ENCODE measurements around the gene ISLR2. TPM values are rescaled to one million over a fixed set of nuclear protein-coding genes. Genes with fewer than 3 reads are reported as not detected.

ISLR2 gene
- total and polyA plus RNA-seq, 8 donors: 1.3 to 8.4 (median 6.8) TPM

DNA sequence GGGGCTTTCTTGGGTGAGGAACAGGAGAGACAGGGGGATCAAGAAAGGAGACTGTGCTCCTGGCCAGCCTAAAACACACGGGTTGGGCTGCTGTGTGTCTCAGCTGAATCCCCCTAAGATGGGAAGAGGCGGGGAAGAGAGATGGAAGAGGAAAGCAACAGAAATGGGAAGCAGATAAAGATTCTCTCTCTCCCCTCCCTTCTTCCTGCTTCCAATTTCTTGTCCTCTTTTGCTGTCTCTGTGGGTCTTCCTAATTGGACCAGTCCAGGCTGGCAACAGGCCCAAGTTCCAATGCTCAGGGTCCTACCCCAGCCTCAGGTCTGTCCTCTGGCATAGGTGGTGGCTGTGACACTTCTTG is 7.1 kb downstream of the ISLR2 start:
- no peaks in the 10 kb centered on the region for H3K9me3 ChIP-seq
- H3K27ac ChIP-seq: no peak overlapping the region
- no peak for DNase-seq
- TF ChIP-seq, protein P1, sequence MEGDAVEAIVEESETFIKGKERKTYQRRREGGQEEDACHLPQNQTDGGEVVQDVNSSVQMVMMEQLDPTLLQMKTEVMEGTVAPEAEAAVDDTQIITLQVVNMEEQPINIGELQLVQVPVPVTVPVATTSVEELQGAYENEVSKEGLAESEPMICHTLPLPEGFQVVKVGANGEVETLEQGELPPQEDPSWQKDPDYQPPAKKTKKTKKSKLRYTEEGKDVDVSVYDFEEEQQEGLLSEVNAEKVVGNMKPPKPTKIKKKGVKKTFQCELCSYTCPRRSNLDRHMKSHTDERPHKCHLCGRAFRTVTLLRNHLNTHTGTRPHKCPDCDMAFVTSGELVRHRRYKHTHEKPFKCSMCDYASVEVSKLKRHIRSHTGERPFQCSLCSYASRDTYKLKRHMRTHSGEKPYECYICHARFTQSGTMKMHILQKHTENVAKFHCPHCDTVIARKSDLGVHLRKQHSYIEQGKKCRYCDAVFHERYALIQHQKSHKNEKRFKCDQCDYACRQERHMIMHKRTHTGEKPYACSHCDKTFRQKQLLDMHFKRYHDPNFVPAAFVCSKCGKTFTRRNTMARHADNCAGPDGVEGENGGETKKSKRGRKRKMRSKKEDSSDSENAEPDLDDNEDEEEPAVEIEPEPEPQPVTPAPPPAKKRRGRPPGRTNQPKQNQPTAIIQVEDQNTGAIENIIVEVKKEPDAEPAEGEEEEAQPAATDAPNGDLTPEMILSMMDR (IDR thresholded peaks at IDR 0.05): no peak
- no peak overlapping the region for H3K4me3 ChIP-seq
- peaks cover 7 to 32% of the 10 kb centered on the region in 2 donors for H3K4me1 ChIP-seq
- H3K36me3 ChIP-seq: no peaks in the 10 kb centered on the region
- no peak for ATAC-seq
- H3K27me3 ChIP-seq: peaks cover 47 to 78% of the 10 kb centered on the region in 2 donors
- intact Hi-C loops (cut with DNase I): no loop called here

DNA sequence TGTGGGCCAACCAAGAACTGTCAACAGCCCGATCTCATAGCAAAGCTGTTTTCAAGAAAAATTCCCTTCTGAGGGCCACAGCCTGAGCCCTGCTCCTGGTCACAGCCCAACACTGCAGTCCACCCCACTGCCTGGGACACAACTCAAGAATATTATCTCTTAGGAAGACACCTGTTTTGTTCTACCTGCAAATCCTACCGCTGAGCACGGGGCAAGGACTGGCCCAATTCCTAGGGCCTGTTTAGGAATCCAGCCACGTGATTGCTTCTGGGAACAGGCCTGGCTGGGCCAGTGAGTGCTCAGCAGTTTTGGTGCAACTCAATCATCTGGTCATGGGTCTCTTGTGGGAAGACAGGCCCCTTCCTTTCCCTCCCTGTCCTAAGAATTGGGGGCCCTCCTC is 8.3 kb downstream of the ISLR2 start:
- no peak overlapping the region for H3K4me3 ChIP-seq
- TF ChIP-seq, protein P1 (IDR thresholded peaks at IDR 0.05): no peak
- intact Hi-C loops (cut with DNase I): no loop called here
- no peaks in the 10 kb centered on the region for H3K9me3 ChIP-seq
- no peak for ATAC-seq
- no peak for DNase-seq
- peaks cover 36 to 67% of the 10 kb centered on the region in 2 donors for H3K27me3 ChIP-seq
- no peaks in the 10 kb centered on the region for H3K36me3 ChIP-seq
- H3K4me1 ChIP-seq: peaks cover 7 to 30% of the 10 kb centered on the region in 2 donors
- H3K27ac ChIP-seq: no peak overlapping the region

DNA sequence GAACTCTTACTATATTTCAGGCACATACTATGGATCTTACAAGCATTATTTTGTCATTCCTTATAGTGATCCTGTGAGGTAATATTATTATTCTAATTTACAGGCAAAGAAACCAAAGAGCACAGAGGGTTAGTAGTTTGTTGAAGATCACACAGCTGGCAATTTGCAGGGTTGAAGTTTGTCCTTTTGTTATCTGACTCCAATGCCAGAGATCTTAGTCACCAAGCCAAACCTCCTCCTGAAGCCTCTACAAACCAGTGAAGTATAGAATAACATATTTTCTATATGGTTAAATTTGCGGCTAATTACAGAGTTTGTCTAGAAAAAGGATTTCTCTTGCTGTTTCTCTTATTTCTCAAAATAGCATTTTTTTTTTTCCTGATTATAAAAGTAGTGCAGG is 11.2 kb downstream of the ISLR2 start:
- intact Hi-C loops (cut with DNase I): no loop called here
- H3K27ac ChIP-seq: no peak overlapping the region
- H3K4me3 ChIP-seq: no peak overlapping the region
- H3K36me3 ChIP-seq: no peaks in the 10 kb centered on the region
- TF ChIP-seq, protein P1 (IDR thresholded peaks at IDR 0.05): no peak
- peaks cover 0 to 6% of the 10 kb centered on the region in 2 donors for H3K4me1 ChIP-seq
- DNase-seq (no peak), ATAC-seq (no peak)
- H3K27me3 ChIP-seq: peaks cover 8 to 37% of the 10 kb centered on the region in 2 donors
- H3K9me3 ChIP-seq: peaks cover 0 to 4% of the 10 kb centered on the region in 2 donors

DNA sequence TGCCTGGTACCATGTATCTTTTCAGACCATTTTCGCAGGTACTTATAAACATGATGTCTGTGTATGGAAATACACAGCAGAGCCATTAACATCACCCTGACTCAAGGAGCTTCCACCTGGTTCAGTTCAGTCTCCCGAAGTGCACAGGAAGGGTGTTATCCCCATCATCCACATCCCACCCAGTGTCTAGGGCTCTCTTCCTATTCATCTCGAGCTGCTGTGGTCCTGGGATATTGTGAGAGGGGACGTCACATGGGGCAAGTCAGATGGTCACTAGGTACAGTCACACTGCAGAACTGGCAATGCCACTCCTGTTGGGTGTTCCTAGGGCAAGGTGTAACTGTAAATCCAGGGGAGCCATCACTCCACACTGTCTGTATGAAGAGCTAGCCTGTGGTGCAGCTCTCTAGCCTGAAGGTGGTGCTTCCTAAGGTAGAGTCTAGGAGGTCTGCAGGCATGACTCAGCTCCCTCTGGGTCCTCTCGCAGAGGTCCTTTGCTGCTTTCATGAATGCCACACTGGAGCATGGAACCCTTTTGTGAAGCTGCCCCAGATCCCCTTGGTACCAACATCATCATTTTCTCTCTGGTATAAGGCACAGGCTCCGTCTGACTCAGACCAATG is 13.9 kb downstream of the ISLR2 start:
- Histone ChIP-seq H3K9me3 (peaks cover 0 to 5% of the 10 kb centered on the region in 2 donors), H3K27me3 (peaks cover 0 to 19% of the 10 kb centered on the region in 2 donors), H3K4me1 (no peaks in the 10 kb centered on the region), H3K27ac (no peak overlapping the region), H3K36me3 (no peaks in the 10 kb centered on the region), H3K4me3 (no peak overlapping the region)
- no peak for ATAC-seq
- TF ChIP-seq, protein P1 (IDR thresholded peaks at IDR 0.05): no peak
- no peak for DNase-seq
- intact Hi-C loops (cut with DNase I): no loop called here

DNA sequence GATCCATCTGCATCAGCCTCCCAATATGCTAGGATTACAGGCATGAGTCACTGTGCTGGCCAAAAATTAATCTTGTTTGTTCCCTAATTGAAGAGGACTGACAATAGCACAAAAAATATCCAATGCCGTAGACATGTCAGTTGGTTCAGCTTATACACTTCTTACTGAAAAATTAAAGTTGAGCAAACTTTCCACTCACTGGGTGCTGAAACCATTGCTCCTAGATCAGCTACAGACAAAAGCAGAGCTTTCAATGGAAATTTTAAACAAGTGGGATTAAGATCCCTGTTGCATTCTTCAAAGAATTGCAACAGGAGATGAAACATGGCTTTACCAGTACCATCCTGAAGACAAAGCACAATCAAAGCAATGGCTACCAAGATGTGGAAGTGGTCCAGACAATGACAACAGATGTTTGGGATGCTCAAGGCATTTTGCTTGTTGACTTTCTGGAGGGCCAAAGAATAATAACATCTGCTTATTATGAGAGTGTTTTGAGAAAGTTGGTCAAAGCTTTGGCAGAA is 16.0 kb downstream of the ISLR2 start:
- ATAC-seq (no peak), DNase-seq (no peak)
- TF ChIP-seq, protein P1 (IDR thresholded peaks at IDR 0.05): no peak
- intact Hi-C loops (cut with DNase I): no loop called here
- H3K9me3 ChIP-seq: peaks cover 0 to 5% of the 10 kb centered on the region in 2 donors
- H3K4me3 ChIP-seq: no peak overlapping the region
- no peaks in the 10 kb centered on the region for H3K4me1 ChIP-seq
- peaks cover 0 to 8% of the 10 kb centered on the region in 2 donors for H3K27me3 ChIP-seq
- no peak overlapping the region for H3K27ac ChIP-seq
- no peaks in the 10 kb centered on the region for H3K36me3 ChIP-seq

Data from left lung (tissue), 10 donors.